Measurements from ENCODE around the gene MTHFD2L.

Gene MTHFD2L

GRCh38 chr4:74252933-74253332 is 95.0 kb downstream of the MTHFD2L start:
- Histone ChIP-seq H3K27ac (ENCODE audit: low read depth, low read length) (no peak overlapping the region), H3K9me3 (ENCODE audit: control insufficient read depth, insufficient read depth, low read depth, low read length) (peaks cover 10% of the 10 kb centered on the region), H3K4me1 (ENCODE audit: control insufficient read depth, insufficient read depth, low read length) (no peaks in the 10 kb centered on the region), H3K4me3 (ENCODE audit: low read depth, low read length) (no peak overlapping the region), H3K9ac (ENCODE audit: low read length) (no peak overlapping the region), H3K27me3 (ENCODE audit: control insufficient read depth, insufficient read depth, low read length) (no peaks in the 10 kb centered on the region), H3K36me3 (ENCODE audit: control insufficient read depth, insufficient read depth, low read length) (no peaks in the 10 kb centered on the region)

GRCh38 chr4:74254386-74254785 is 96.5 kb downstream of the MTHFD2L start:
- Histone ChIP-seq H3K4me3 (ENCODE audit: low read depth, low read length) (no peak overlapping the region), H3K36me3 (ENCODE audit: control insufficient read depth, insufficient read depth, low read length) (no peaks in the 10 kb centered on the region), H3K9ac (ENCODE audit: low read length) (no peak overlapping the region), H3K9me3 (ENCODE audit: control insufficient read depth, insufficient read depth, low read depth, low read length) (peaks cover 10% of the 10 kb centered on the region), H3K4me1 (ENCODE audit: control insufficient read depth, insufficient read depth, low read length) (no peaks in the 10 kb centered on the region), H3K27ac (ENCODE audit: low read depth, low read length) (no peak overlapping the region), H3K27me3 (ENCODE audit: control insufficient read depth, insufficient read depth, low read length) (no peaks in the 10 kb centered on the region)

- no peak overlapping the region for H3K4me3 ChIP-seq (ENCODE audit: low read depth, low read length)
- H3K4me1 ChIP-seq (ENCODE audit: control insufficient read depth, insufficient read depth, low read length) = no peaks in the 10 kb centered on the region
- H3K27me3 ChIP-seq (ENCODE audit: control insufficient read depth, insufficient read depth, low read length) = no peaks in the 10 kb centered on the region
- H3K36me3 ChIP-seq (ENCODE audit: control insufficient read depth, insufficient read depth, low read length) = no peaks in the 10 kb centered on the region
- H3K9ac ChIP-seq (ENCODE audit: low read length) = no peak overlapping the region
- H3K27ac ChIP-seq (ENCODE audit: low read depth, low read length) = no peak overlapping the region
- peaks cover 10% of the 10 kb centered on the region for H3K9me3 ChIP-seq (ENCODE audit: control insufficient read depth, insufficient read depth, low read depth, low read length)
These were observed 97.2 kb downstream of the MTHFD2L start for GRCh38 chr4:74255096-74255495.

GRCh38 chr4:74258963-74259362 is 101.0 kb downstream of the MTHFD2L start:
- H3K27ac ChIP-seq (ENCODE audit: low read depth, low read length) = no peak overlapping the region
- H3K9ac ChIP-seq (ENCODE audit: low read length) = no peak overlapping the region
- H3K4me3 ChIP-seq (ENCODE audit: low read depth, low read length) = no peak overlapping the region
- no peaks in the 10 kb centered on the region for H3K4me1 ChIP-seq (ENCODE audit: control insufficient read depth, insufficient read depth, low read length)
- no peaks in the 10 kb centered on the region for H3K9me3 ChIP-seq (ENCODE audit: control insufficient read depth, insufficient read depth, low read depth, low read length)
- no peaks in the 10 kb centered on the region for H3K36me3 ChIP-seq (ENCODE audit: control insufficient read depth, insufficient read depth, low read length)
- H3K27me3 ChIP-seq (ENCODE audit: control insufficient read depth, insufficient read depth, low read length) = no peaks in the 10 kb centered on the region

- Histone ChIP-seq H3K27ac (ENCODE audit: low read depth, low read length) (no peak overlapping the region), H3K36me3 (ENCODE audit: control insufficient read depth, insufficient read depth, low read length) (no peaks in the 10 kb centered on the region), H3K9ac (ENCODE audit: low read length) (no peak overlapping the region), H3K4me1 (ENCODE audit: control insufficient read depth, insufficient read depth, low read length) (no peaks in the 10 kb centered on the region), H3K27me3 (ENCODE audit: control insufficient read depth, insufficient read depth, low read length) (no peaks in the 10 kb centered on the region), H3K9me3 (ENCODE audit: control insufficient read depth, insufficient read depth, low read depth, low read length) (no peaks in the 10 kb centered on the region), H3K4me3 (ENCODE audit: low read depth, low read length) (no peak overlapping the region)
These were observed 102.1 kb downstream of the MTHFD2L start for GRCh38 chr4:74260036-74260435.

GRCh38 chr4:74262522-74262921 is 104.6 kb downstream of the MTHFD2L start:
- Histone ChIP-seq H3K4me3 (ENCODE audit: low read depth, low read length) (no peak overlapping the region), H3K27me3 (ENCODE audit: control insufficient read depth, insufficient read depth, low read length) (no peaks in the 10 kb centered on the region), H3K36me3 (ENCODE audit: control insufficient read depth, insufficient read depth, low read length) (no peaks in the 10 kb centered on the region), H3K9me3 (ENCODE audit: control insufficient read depth, insufficient read depth, low read depth, low read length) (no peaks in the 10 kb centered on the region), H3K4me1 (ENCODE audit: control insufficient read depth, insufficient read depth, low read length) (no peaks in the 10 kb centered on the region), H3K9ac (ENCODE audit: low read length) (no peak overlapping the region), H3K27ac (ENCODE audit: low read depth, low read length) (no peak overlapping the region)

- Histone ChIP-seq H3K9me3 (ENCODE audit: control insufficient read depth, insufficient read depth, low read depth, low read length) (no peaks in the 10 kb centered on the region), H3K36me3 (ENCODE audit: control insufficient read depth, insufficient read depth, low read length) (no peaks in the 10 kb centered on the region), H3K27ac (ENCODE audit: low read depth, low read length) (no peak overlapping the region), H3K27me3 (ENCODE audit: control insufficient read depth, insufficient read depth, low read length) (no peaks in the 10 kb centered on the region), H3K4me3 (ENCODE audit: low read depth, low read length) (no peak overlapping the region), H3K9ac (ENCODE audit: low read length) (no peak overlapping the region), H3K4me1 (ENCODE audit: control insufficient read depth, insufficient read depth, low read length) (no peaks in the 10 kb centered on the region)
These were observed 105.6 kb downstream of the MTHFD2L start for GRCh38 chr4:74263551-74263950.

- H3K4me1 ChIP-seq (ENCODE audit: control insufficient read depth, insufficient read depth, low read length) = no peaks in the 10 kb centered on the region
These were observed 108.2 kb downstream of the MTHFD2L start for GRCh38 chr4:74266081-74266480.

GRCh38 chr4:74267998-74268606 is 110.2 kb downstream of the MTHFD2L start:
- H3K36me3 ChIP-seq (ENCODE audit: control insufficient read depth, insufficient read depth, low read length) = no peaks in the 10 kb centered on the region
- H3K27me3 ChIP-seq (ENCODE audit: control insufficient read depth, insufficient read depth, low read length) = no peaks in the 10 kb centered on the region
- H3K9ac ChIP-seq (ENCODE audit: low read length) = no peak overlapping the region
- no peaks in the 10 kb centered on the region for H3K9me3 ChIP-seq (ENCODE audit: control insufficient read depth, insufficient read depth, low read depth, low read length)
- no peak overlapping the region for H3K27ac ChIP-seq (ENCODE audit: low read depth, low read length)
- H3K4me1 ChIP-seq (ENCODE audit: control insufficient read depth, insufficient read depth, low read length) = no peaks in the 10 kb centered on the region
- H3K4me3 ChIP-seq (ENCODE audit: low read depth, low read length) = no peak overlapping the region

More at GRCh38 chr4:74266081-74266480, 108.2 kb downstream of the MTHFD2L start:
- Histone ChIP-seq H3K27ac (ENCODE audit: low read depth, low read length) (no peak overlapping the region), H3K9ac (ENCODE audit: low read length) (no peak overlapping the region), H3K4me3 (ENCODE audit: low read depth, low read length) (no peak overlapping the region), H3K36me3 (ENCODE audit: control insufficient read depth, insufficient read depth, low read length) (no peaks in the 10 kb centered on the region), H3K9me3 (ENCODE audit: control insufficient read depth, insufficient read depth, low read depth, low read length) (no peaks in the 10 kb centered on the region), H3K27me3 (ENCODE audit: control insufficient read depth, insufficient read depth, low read length) (no peaks in the 10 kb centered on the region)

- no peak overlapping the region for H3K4me3 ChIP-seq (ENCODE audit: low read depth, low read length)
- H3K9me3 ChIP-seq (ENCODE audit: control insufficient read depth, insufficient read depth, low read depth, low read length) = no peaks in the 10 kb centered on the region
- H3K9ac ChIP-seq (ENCODE audit: low read length) = no peak overlapping the region
- no peaks in the 10 kb centered on the region for H3K27me3 ChIP-seq (ENCODE audit: control insufficient read depth, insufficient read depth, low read length)
- no peak overlapping the region for H3K27ac ChIP-seq (ENCODE audit: low read depth, low read length)
- H3K4me1 ChIP-seq (ENCODE audit: control insufficient read depth, insufficient read depth, low read length) = no peaks in the 10 kb centered on the region
- H3K36me3 ChIP-seq (ENCODE audit: control insufficient read depth, insufficient read depth, low read length) = no peaks in the 10 kb centered on the region
These were observed 110.7 kb downstream of the MTHFD2L start for GRCh38 chr4:74268643-74269042.

- H3K4me1 ChIP-seq (ENCODE audit: control insufficient read depth, insufficient read depth, low read length) = no peaks in the 10 kb centered on the region
These were observed 120.6 kb downstream of the MTHFD2L start for GRCh38 chr4:74278490-74278889.

GRCh38 chr4:74279716-74280115 is 121.8 kb downstream of the MTHFD2L start:
- no peaks in the 10 kb centered on the region for H3K27me3 ChIP-seq (ENCODE audit: control insufficient read depth, insufficient read depth, low read length)

More at GRCh38 chr4:74278490-74278889, 120.6 kb downstream of the MTHFD2L start:
- Histone ChIP-seq H3K36me3 (ENCODE audit: control insufficient read depth, insufficient read depth, low read length) (no peaks in the 10 kb centered on the region), H3K9me3 (ENCODE audit: control insufficient read depth, insufficient read depth, low read depth, low read length) (no peaks in the 10 kb centered on the region), H3K9ac (ENCODE audit: low read length) (no peak overlapping the region), H3K27me3 (ENCODE audit: control insufficient read depth, insufficient read depth, low read length) (no peaks in the 10 kb centered on the region), H3K4me3 (ENCODE audit: low read depth, low read length) (no peak overlapping the region), H3K27ac (ENCODE audit: low read depth, low read length) (no peak overlapping the region)

More at GRCh38 chr4:74279716-74280115, 121.8 kb downstream of the MTHFD2L start:
- no peak overlapping the region for H3K27ac ChIP-seq (ENCODE audit: low read depth, low read length)
- no peaks in the 10 kb centered on the region for H3K9me3 ChIP-seq (ENCODE audit: control insufficient read depth, insufficient read depth, low read depth, low read length)
- no peaks in the 10 kb centered on the region for H3K36me3 ChIP-seq (ENCODE audit: control insufficient read depth, insufficient read depth, low read length)
- no peaks in the 10 kb centered on the region for H3K4me1 ChIP-seq (ENCODE audit: control insufficient read depth, insufficient read depth, low read length)
- no peak overlapping the region for H3K4me3 ChIP-seq (ENCODE audit: low read depth, low read length)
- H3K9ac ChIP-seq (ENCODE audit: low read length) = no peak overlapping the region
